Measurements from ENCODE around the gene S100A16. TPM values are rescaled to one million over a fixed set of nuclear protein-coding genes. Genes with fewer than 3 reads are reported as not detected.

Gene S100A16
- total RNA-seq, 4 donors from 2014 or later = 107 to 277 (median 193) TPM

GRCh38 chr1:153631047-153632022, 18.4 kb upstream of the S100A16 start:
- peaks cover 0 to 47% (median 11%) of the 10 kb centered on the region in 4 donors for H3K4me1 ChIP-seq
- DNase-seq = peak in 1 of 3 donors; percentile 42

DNA sequence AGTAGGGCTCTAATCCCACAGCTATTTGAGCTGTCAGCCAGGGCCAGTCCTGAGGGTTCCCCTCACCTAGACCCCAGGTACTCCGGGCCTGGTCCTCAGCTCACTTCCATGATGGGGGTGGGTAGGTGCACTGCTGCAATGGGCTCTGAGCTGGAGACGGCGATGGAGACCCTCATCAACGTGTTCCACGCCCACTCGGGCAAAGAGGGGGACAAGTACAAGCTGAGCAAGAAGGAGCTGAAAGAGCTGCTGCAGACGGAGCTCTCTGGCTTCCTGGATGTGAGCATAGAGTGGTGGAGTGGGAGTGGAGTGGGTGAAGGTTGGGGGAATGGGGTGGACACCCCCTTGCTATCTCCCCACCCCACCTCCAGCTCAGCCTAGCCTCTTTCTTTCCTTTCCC, 17.4 kb upstream of the S100A16 start:
- Histone ChIP-seq H3K4me3 (no peak overlapping the region), H3K27me3 (no peaks in the 10 kb centered on the region), H3K4me1 (peaks cover 0 to 46% (median 7%) of the 10 kb centered on the region in 4 donors), H3K9me3 (no peaks in the 10 kb centered on the region), H3K36me3 (no peaks in the 10 kb centered on the region), H3K27ac (peak overlapping the region in 2 of 4 donors; percentile 33 to 46)
- peak in 1 of 3 donors; percentile 31 for DNase-seq
- TF ChIP-seq POLR2A (IDR thresholded peaks at IDR 0.05) = no peak

More at GRCh38 chr1:153631047-153632022, 18.4 kb upstream of the S100A16 start:
- H3K4me3 ChIP-seq = no peak overlapping the region
- peak overlapping the region in 2 of 4 donors; percentile 33 to 46 for H3K27ac ChIP-seq
- TF ChIP-seq POLR2A (IDR thresholded peaks at IDR 0.05) (no peak), CTCF (IDR thresholded peaks at IDR 0.05) (no peak)
- no peaks in the 10 kb centered on the region for H3K27me3 ChIP-seq
- no peaks in the 10 kb centered on the region for H3K9me3 ChIP-seq
- peaks cover 0 to 7% (median 0%) of the 10 kb centered on the region in 3 donors for H3K36me3 ChIP-seq

GRCh38 chr1:153629971-153630370, 17.0 kb upstream of the S100A16 start:
- Histone ChIP-seq H3K9me3 (no peaks in the 10 kb centered on the region), H3K27ac (no peak overlapping the region), H3K4me1 (peaks cover 0 to 41% (median 4%) of the 10 kb centered on the region in 4 donors), H3K4me3 (no peak overlapping the region), H3K36me3 (no peaks in the 10 kb centered on the region), H3K27me3 (no peaks in the 10 kb centered on the region)
- DNase-seq = no peak
- no peak for TF ChIP-seq CTCF (IDR thresholded peaks at IDR 0.05)
- no peak for TF ChIP-seq POLR2A (IDR thresholded peaks at IDR 0.05)

GRCh38 chr1:153629343-153629665, 16.4 kb upstream of the S100A16 start:
- H3K36me3 ChIP-seq = no peaks in the 10 kb centered on the region
- TF ChIP-seq CTCF (IDR thresholded peaks at IDR 0.05) (no peak), POLR2A (IDR thresholded peaks at IDR 0.05) (no peak)
- no peak overlapping the region for H3K27ac ChIP-seq
- DNase-seq = peak in 2 of 3 donors; percentile 30
- no peaks in the 10 kb centered on the region for H3K9me3 ChIP-seq
- H3K4me3 ChIP-seq = no peak overlapping the region
- H3K27me3 ChIP-seq = no peaks in the 10 kb centered on the region
- H3K4me1 ChIP-seq = peaks cover 0 to 40% (median 3%) of the 10 kb centered on the region in 4 donors

GRCh38 chr1:153628638-153629342, 15.9 kb upstream of the S100A16 start:
- peak in 1 of 3 donors; percentile 39 for DNase-seq
- TF ChIP-seq POLR2A (IDR thresholded peaks at IDR 0.05) (no peak), CTCF (IDR thresholded peaks at IDR 0.05) (no peak)
- no peaks in the 10 kb centered on the region for H3K36me3 ChIP-seq
- no peaks in the 10 kb centered on the region for H3K9me3 ChIP-seq
- H3K4me3 ChIP-seq = no peak overlapping the region
- H3K27me3 ChIP-seq = no peaks in the 10 kb centered on the region
- H3K27ac ChIP-seq = no peak overlapping the region
- H3K4me1 ChIP-seq = peaks cover 0 to 40% (median 3%) of the 10 kb centered on the region in 4 donors

Data from Peyer's patch (tissue), 4 donors.